ENCODE data around the gene NAXE.
"Not testable (repeated sequence)": the region's sequence is repeated elsewhere in the genome, so short reads cannot be mapped to it uniquely, and the experiment has no call there.

Gene NAXE

DNA sequence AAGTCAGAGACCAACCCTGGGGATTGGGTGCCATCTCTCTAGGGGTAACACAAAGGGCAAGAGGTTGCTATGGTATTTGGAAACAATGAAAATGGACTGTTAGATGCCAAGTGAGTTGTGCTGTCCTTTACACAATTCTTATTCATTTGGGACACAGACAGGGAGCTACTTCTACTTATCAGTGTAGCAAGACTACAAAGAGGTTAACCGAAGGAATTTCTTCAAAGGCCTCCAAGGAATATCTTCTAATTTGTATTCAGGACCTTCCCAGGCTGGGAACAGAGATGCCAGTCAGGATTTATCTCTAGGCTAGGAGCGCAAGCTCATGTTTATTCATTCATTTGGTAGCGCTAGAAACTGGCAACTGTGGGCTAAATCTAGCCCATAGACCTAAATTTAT is 2.6 kb downstream of the NAXE start:
- Mint-ChIP-seq H3K4me3 (no peak overlapping the region), H3K9me3 (no peaks in the 10 kb centered on the region), H3K27me3 (no peaks in the 10 kb centered on the region), H3K27ac (peak overlapping the region; percentile 58), H3K36me3 (ENCODE audit: low read depth) (peaks cover 70% of the 10 kb centered on the region), H3K4me1 (ENCODE audit: low read depth) (peaks cover 47% of the 10 kb centered on the region)
- DNase-seq: no peak

DNA sequence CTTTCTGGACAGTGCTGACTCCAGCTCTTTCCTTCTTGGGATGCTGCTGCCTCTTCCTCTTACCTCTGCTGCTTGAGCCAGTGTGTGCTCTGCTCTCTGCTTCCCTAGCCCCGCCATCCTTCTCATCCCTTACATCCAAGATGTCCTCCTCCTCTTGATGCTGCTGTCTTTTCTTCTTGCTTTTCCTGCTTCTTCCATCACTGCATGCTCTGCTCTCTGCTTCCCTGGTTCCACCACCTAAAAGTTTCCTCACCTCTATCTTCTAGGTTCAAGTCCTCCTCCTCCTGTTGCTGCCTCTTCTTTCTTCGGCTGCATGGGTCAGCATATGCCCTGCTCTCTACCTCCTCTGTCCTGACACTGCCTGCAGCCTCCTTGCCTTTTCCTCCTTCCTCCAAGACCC is 3.4 kb downstream of the NAXE start:
- H3K4me1 Mint-ChIP-seq (ENCODE audit: low read depth): peaks cover 53% of the 10 kb centered on the region
- no peak overlapping the region for H3K4me3 Mint-ChIP-seq
- H3K9me3 Mint-ChIP-seq: no peaks in the 10 kb centered on the region

DNA sequence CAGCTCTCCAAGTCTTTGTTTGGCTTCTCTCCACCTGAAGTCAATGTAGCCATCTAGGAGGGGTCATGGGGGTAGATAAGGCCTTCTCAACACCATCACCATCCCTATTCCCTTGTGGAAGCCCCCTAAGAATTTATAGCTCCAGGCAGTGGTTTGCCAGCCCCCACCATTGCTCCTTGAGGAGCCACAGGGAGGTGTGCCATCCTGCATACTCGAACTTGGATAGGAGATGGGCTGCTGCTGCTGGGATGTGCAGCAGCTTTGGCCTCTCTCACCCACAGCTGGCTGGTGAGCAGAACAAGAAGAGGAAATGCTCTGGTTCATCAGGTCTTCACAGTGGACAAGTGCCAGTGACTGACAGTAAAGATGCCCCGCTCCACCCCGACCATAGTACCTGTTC is 4.8 kb downstream of the NAXE start:
- Mint-ChIP-seq H3K4me1 (ENCODE audit: low read depth) (peaks cover 50% of the 10 kb centered on the region), H3K27ac (peak overlapping the region; percentile 58), H3K4me3 (no peak overlapping the region), H3K36me3 (ENCODE audit: low read depth) (peaks cover 92% of the 10 kb centered on the region), H3K27me3 (no peaks in the 10 kb centered on the region), H3K9me3 (no peaks in the 10 kb centered on the region)
- no peak for DNase-seq

More for the DNA sequence above, 3.4 kb downstream of the NAXE start:
- H3K36me3 Mint-ChIP-seq (ENCODE audit: low read depth): peaks cover 78% of the 10 kb centered on the region
- H3K27ac Mint-ChIP-seq: peak overlapping the region; percentile 58
- H3K27me3 Mint-ChIP-seq: no peaks in the 10 kb centered on the region
- DNase-seq: no peak

DNA sequence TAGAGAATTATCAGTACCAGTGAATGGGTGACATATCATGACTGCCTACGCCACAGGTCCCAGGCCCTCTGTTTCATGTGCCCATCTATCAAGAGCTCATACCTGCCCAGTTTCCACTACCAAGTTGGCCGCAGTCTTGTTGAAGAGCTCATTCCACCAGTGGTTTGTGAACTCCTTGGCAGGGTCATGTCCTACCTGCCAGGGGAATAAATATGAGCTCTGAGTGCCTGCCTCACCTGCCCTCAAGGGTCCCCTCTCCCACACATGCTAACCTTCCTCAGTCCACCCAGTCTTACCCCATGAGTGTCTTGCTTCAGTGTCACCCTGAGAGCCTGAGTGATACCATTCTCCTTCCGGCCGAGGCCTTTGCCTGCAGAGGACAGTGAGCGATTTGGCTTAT is 6.5 kb downstream of the NAXE start:
- Mint-ChIP-seq H3K4me1 (ENCODE audit: low read depth) (peaks cover 55% of the 10 kb centered on the region), H3K4me3 (peak overlapping the region; percentile 5), H3K27me3 (no peaks in the 10 kb centered on the region), H3K36me3 (ENCODE audit: low read depth) (peaks cover 86% of the 10 kb centered on the region), H3K9me3 (no peaks in the 10 kb centered on the region), H3K27ac (peak overlapping the region; percentile 97)
- DNase-seq: no peak

DNA sequence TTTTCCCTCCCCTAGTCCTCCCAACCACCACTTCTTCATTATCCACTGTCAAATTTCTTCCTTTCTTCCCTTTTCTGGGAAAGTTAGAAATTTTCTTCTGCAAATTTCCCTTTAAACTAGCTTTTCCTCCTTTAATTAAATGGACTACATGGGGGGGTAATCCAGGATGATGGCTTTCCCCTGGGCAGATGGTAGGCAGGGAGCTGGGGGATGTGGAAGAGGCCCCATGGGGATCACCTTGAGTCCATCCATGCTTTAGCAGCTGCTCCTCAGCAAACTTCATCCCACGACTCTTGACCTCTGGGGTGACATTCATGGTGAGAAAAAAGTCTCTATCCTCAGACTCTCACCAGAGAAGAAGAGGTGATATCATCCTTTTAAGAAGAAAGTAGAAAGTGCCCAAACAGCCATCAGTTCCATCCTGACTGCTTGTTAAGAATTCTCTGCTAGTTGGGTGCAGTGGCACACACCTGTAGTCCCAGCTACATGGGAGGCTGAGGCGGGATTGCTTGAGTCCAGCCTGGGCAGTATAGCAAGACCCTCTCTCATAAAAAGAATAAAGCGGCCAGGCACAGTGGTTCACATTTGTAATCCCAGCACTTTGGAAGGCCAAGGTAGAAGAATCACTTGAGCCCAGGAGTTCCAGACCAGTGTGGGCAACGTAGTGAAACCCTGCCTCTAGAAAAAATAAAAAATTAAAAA is 7.3 kb downstream of the NAXE start:
- DNase-seq: no peak
- Mint-ChIP-seq H3K4me3 (peak overlapping the region; percentile 95), H3K9me3 (no peaks in the 10 kb centered on the region), H3K4me1 (ENCODE audit: low read depth) (peaks cover 53% of the 10 kb centered on the region), H3K27ac (peak overlapping the region; percentile 97), H3K36me3 (ENCODE audit: low read depth) (peaks cover 78% of the 10 kb centered on the region), H3K27me3 (no peaks in the 10 kb centered on the region)

DNA sequence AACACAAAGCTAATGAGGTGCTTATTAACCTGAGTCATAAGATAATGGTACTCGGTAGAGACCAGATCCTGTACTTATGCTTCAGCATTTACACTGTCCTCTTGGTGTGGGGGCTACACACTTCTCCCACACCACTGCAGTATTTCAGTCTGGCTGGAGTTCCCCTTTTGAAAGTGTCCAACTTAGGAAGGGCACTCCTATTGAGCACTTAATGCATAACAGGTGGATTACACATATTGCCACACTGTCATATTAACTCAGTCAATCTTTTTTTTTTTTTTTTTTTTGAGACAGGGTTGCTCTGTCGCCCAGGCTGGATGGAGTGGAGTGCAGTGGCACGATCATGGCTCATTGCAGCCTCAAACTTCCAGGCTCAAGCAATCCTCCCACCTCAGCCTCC is 8.2 kb downstream of the NAXE start:
- Mint-ChIP-seq H3K4me3 (peak overlapping the region; percentile 95), H3K27me3 (no peaks in the 10 kb centered on the region), H3K9me3 (no peaks in the 10 kb centered on the region), H3K27ac (peak overlapping the region; percentile 97), H3K36me3 (ENCODE audit: low read depth) (peaks cover 69% of the 10 kb centered on the region), H3K4me1 (ENCODE audit: low read depth) (peaks cover 50% of the 10 kb centered on the region)
- DNase-seq: no peak

DNA sequence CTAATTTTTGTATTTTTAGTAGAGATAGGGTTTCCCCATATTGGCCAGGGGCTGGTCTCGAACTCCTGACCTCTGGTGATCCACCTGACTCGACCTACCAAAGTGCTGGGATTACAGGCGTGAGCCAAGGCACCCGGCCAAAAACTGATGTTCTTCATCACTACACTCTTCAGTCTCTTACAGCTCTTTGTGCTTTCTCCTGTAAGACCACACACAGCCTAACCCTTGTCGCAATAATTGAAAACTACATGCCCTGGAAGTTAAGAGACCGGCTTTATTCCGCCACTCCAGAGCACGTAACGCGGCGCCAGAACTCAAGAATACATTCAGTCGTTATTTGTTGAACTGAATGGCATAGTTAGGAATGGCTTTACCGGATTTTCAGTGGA is 9.2 kb downstream of the NAXE start:
- H3K4me1 Mint-ChIP-seq (ENCODE audit: low read depth): peaks cover 46% of the 10 kb centered on the region
- H3K27me3 Mint-ChIP-seq: no peaks in the 10 kb centered on the region
- H3K4me3 Mint-ChIP-seq: peak overlapping the region; percentile 95
- peak overlapping the region; percentile 97 for H3K27ac Mint-ChIP-seq
- peak; percentile 43 for DNase-seq
- H3K9me3 Mint-ChIP-seq: no peaks in the 10 kb centered on the region
- H3K36me3 Mint-ChIP-seq (ENCODE audit: low read depth): peaks cover 60% of the 10 kb centered on the region

DNA sequence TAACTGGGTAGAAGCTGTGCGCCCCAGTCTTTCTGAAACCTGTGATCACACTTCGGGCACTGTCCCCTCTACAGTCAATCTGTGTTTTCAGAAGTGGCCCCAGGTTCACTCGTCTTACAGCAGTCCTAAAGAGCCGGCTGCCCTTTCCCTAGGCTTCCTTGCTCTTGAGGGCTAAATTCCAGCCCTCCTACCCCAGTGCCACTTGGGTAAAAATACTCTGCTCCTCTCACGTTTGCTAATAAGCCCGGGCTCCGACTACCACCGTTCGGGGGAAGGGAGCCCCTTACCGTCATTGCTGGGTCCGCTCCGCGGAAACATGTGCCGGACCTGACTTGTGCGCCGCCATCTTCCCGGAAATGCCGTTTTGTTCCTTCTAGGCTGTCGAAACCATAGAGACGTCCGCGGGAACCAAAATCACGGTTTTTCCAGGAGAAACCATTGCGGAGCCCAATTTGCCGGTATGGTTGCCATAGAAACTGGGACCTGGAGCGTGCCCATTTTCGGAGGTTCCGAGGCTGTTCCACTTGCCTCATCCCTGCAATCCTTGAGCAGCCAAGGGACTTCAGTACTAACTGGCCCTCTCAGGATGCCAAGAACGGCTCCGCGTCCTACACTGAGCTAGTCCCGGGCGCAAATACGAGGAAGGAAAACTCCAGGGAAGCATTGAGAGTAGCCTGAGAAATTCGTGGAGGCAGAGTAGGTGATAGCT is 9.7 kb downstream of the NAXE start, which contains the start of gene GPATCH4:
Gene GPATCH4, minus strand, starts transcription at position 358 of the 709 bp plus-strand sequence.
- DNase-seq: peak; percentile 85

DNA sequence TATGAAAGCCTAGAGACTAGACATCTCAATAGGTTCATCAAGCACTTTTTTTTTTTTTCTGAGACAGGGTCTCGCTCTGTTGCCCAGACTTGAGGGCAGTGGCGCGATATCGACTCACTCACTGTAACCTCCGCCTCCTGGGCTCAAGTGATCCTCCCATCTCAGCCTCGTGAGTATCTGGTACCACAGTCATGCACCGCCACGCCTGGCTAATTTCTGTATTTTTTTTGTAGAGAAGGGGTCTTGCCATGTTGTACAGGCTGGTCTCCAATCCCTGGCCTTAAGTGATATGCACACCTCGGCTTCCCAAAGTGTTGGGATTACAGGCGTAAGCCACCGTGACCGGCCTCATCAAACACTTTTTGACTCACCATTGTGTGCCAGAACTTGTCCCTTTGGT is 10.3 kb downstream of the NAXE start:
- Mint-ChIP-seq H3K9me3 (no peaks in the 10 kb centered on the region), H3K4me1 (ENCODE audit: low read depth) (peaks cover 46% of the 10 kb centered on the region), H3K27ac (peak overlapping the region; percentile 97), H3K36me3 (ENCODE audit: low read depth) (peaks cover 48% of the 10 kb centered on the region), H3K4me3 (peak overlapping the region; percentile 95), H3K27me3 (no peaks in the 10 kb centered on the region)
- DNase-seq: no peak

More for the DNA sequence above, 9.7 kb downstream of the NAXE start, which contains the start of gene GPATCH4:
- Mint-ChIP-seq H3K9me3 (no peaks in the 10 kb centered on the region), H3K27me3 (no peaks in the 10 kb centered on the region), H3K4me1 (ENCODE audit: low read depth) (peaks cover 46% of the 10 kb centered on the region), H3K4me3 (peak within 1 kb of the TSS; percentile 95), H3K36me3 (ENCODE audit: low read depth) (peaks cover 54% of the 10 kb centered on the region), H3K27ac (peak within 1 kb of the TSS; percentile 97)

DNA sequence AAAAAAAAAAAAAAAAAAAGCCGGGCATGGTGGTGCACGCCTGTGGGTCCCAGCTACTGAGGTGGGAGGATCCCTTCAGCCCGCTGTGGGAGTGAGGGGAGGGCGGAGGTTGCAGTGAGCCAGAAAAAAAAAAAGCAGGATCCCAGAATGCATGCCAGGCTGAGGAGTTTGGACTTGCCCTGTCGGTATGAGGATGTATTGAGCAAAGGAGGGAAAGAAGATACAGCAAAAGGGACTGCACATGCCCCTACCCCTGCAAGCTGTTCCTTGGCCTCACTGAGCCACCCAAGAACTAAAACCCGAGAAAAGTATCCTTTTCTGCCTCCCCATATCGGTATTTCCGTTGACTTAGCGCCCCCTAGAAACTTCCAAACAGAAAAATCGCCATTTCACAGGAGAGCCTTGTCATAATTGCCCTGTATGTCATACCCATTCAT is 11.0 kb downstream of the NAXE start:
- no peak for DNase-seq
- no peaks in the 10 kb centered on the region for H3K27me3 Mint-ChIP-seq
- H3K27ac Mint-ChIP-seq: peak overlapping the region; percentile 85

DNA sequence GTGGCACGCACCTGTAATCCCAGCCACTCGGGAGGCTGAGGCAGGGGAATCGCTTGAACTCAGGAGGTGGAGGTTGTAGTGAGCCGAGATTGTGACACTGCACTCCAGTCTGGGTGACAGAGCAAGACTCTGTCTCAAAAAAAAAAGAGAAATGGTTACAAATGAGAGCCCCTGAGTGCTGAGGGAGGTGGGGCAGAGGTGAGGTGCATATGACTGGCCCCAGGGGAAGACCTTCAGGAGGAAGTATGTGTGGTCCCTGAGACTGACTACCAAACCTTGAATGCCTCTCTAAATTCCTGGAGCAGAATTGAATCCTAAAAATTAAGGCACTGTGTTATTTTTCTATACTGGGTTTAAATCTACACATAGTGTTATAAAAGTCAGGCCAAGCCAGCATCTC is 15.8 kb downstream of the NAXE start:
- not testable (repeated sequence) for H3K9me3 Mint-ChIP-seq; DNase-seq; H3K27me3 Mint-ChIP-seq; H3K27ac Mint-ChIP-seq; H3K36me3 Mint-ChIP-seq (ENCODE audit: low read depth); H3K4me3 Mint-ChIP-seq
- peaks cover 18% of the 10 kb centered on the region for H3K4me1 Mint-ChIP-seq (ENCODE audit: low read depth)

More for the DNA sequence above, 11.0 kb downstream of the NAXE start:
- peak overlapping the region; percentile 60 for H3K4me3 Mint-ChIP-seq
- H3K36me3 Mint-ChIP-seq (ENCODE audit: low read depth): peaks cover 41% of the 10 kb centered on the region
- no peaks in the 10 kb centered on the region for H3K9me3 Mint-ChIP-seq
- peaks cover 42% of the 10 kb centered on the region for H3K4me1 Mint-ChIP-seq (ENCODE audit: low read depth)

DNA sequence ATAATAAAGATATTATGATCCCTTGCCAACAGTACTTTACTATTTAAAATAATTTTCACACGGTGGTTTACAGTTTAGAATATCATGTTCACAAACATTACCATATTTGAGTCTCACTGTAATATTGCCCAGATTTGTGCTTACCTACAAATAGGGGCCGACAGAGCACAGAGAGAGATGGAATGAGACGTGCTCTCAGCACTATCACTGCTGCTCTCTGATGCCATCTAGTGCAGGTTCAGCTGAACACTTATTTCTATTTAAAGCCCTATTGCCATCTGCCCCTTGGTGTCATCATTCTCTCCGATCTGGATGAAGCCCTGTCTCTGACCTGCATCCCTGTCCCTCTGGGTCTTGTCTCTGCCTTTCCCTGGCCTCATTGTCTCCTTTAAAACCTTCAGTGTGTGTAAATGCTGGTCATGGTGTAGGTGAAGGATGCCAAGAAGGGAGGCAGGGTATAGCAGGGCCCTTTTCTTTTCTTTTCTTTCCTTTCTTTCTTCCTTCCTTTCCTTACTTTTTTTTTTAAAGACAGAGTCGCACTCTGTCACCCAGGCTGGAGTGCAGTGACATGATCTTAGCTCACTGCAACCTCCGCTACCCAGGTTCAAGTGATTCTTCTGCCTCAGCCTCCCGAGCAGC is 16.6 kb downstream of the NAXE start:
- Mint-ChIP-seq H3K36me3 (ENCODE audit: low read depth) (no peaks in the 10 kb centered on the region), H3K4me1 (ENCODE audit: low read depth) (peaks cover 11% of the 10 kb centered on the region), H3K27ac (no peak overlapping the region), H3K9me3 (no peaks in the 10 kb centered on the region), H3K27me3 (peaks cover 10% of the 10 kb centered on the region), H3K4me3 (no peak overlapping the region)
- DNase-seq: peak; percentile 57

DNA sequence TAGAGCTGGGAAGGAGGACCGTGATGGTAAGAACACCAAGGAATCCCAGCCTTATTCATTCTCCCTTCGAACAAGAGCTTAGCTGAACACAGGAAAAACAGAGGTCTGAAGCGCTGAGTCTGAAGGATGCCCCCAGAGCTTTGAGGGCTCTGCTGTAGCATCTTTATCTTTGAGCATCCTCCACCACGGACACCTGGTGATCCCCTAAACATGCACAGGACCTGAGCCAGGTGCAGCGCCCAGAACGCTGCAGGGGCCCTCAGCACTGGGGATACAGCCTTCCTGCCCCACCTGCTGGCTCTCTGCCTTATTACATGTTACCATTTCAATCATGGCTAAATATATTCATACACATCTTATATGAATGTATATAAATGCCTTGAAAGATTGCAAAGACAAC is 17.4 kb downstream of the NAXE start:
- peak; percentile 65 for DNase-seq
- peaks cover 10% of the 10 kb centered on the region for H3K27me3 Mint-ChIP-seq
- no peaks in the 10 kb centered on the region for H3K9me3 Mint-ChIP-seq
- H3K4me1 Mint-ChIP-seq (ENCODE audit: low read depth): peaks cover 10% of the 10 kb centered on the region
- no peaks in the 10 kb centered on the region for H3K36me3 Mint-ChIP-seq (ENCODE audit: low read depth)
- H3K4me3 Mint-ChIP-seq: no peak overlapping the region
- H3K27ac Mint-ChIP-seq: no peak overlapping the region

DNA sequence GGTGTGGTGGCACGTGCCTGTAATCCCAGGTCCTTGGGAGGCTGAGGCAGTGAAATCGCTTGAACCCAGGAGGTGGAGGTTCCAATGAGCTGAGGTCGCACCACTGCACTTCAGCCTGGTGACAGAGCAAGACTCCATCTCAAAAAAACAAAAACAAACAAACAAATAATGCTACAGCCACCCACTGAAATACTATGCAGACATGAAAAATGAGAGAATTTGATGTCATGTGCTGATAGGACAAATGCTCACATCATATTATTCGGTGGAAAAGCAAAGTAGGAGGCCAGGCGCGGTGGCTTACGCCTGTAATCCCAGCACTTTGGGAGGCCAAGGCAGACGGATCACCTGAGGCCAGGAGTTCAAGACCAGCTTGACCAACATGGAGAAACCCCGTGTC is 18.5 kb downstream of the NAXE start:
- not testable (repeated sequence) for H3K9me3 Mint-ChIP-seq; H3K27ac Mint-ChIP-seq; DNase-seq; H3K4me3 Mint-ChIP-seq; H3K36me3 Mint-ChIP-seq (ENCODE audit: low read depth)
- Mint-ChIP-seq H3K4me1 (ENCODE audit: low read depth) (peaks cover 10% of the 10 kb centered on the region), H3K27me3 (peaks cover 12% of the 10 kb centered on the region)

DNA sequence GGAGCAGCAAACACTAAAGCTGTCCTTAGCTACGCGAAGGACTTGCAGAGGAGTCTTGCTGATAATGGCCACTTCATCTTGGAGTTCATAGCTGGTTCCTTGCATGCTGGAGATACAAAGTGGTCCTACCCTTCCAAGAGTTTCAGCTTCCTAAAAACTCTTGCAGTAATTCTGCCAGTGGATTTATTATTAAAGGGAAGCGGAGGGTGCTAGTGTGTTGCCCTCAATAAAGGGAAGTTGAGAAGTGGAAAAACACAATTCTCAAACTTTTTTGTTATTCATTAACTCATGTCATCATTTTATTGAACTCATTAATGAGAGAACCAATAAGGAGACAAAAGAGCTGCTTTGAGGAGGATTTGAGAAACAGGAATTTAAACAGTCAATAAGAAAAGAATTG is 21.1 kb downstream of the NAXE start:
- Mint-ChIP-seq H3K36me3 (ENCODE audit: low read depth) (no peaks in the 10 kb centered on the region), H3K27me3 (peaks cover 29% of the 10 kb centered on the region), H3K27ac (no peak overlapping the region), H3K4me1 (ENCODE audit: low read depth) (peaks cover 10% of the 10 kb centered on the region), H3K4me3 (no peak overlapping the region), H3K9me3 (no peaks in the 10 kb centered on the region)
- DNase-seq: no peak
